HUES64 (cell line): ENCODE results near the gene SLC30A3.

Source experiments
- H3K27ac ChIP-seq: 2 replicates; pipeline ENCODE4 v1.7.0; 2013; ENCODE audit warnings: low read depth, low read length, inconsistent platforms
- H3K27me3 ChIP-seq: 2 replicates; pipeline ENCODE4 v1.6.1; 2013; ENCODE audit warnings: mild to moderate bottlenecking, low read length; ENCODE audit not compliant: insufficient read depth
- H3K36me3 ChIP-seq: 2 replicates; pipeline ENCODE4 v1.6.1; 2013; ENCODE audit warnings: mild to moderate bottlenecking, low read length; ENCODE audit not compliant: insufficient read depth
- H3K4me1 ChIP-seq: 2 replicates; pipeline ENCODE4 v1.6.1; 2013; ENCODE audit warnings: mild to moderate bottlenecking, low read length, moderate library complexity; ENCODE audit not compliant: insufficient read depth
- H3K4me3 ChIP-seq: 2 replicates; pipeline ENCODE4 v1.5.1; 2013; ENCODE audit warnings: mild to moderate bottlenecking, low read length, moderate library complexity
- H3K9ac ChIP-seq: 2 replicates; pipeline ENCODE4 v1.6.1; 2013; ENCODE audit warnings: mild to moderate bottlenecking, low read depth, low read length
- H3K9me3 ChIP-seq: 2 replicates; pipeline ENCODE4 v1.6.1; 2013; ENCODE audit warnings: low read depth, low read length; ENCODE audit not compliant: insufficient read depth
- WGBS: fragments of 150-250, 120-280 bp; methylation state at CpG from one replicate; pipeline ENCODE4 v1.1.7; 2013; ENCODE audit warnings: missing lambda C conversion rate; 5-methylcytosine and 5-hydroxymethylcytosine counted together

SLC30A3 gene

GRCh38 chr2:27211943-27212625 is 50.8 kb downstream of the SLC30A3 start, which contains the start of the genes ATRAID and SLC5A6:
ATRAID (plus strand) TSS chr2:27212041; CDS start chr2:27212369, 328 bp downstream.
SLC5A6 (minus strand) TSS chr2:27212268; CDS start chr2:27207650, 4,618 bp downstream.
- H3K36me3 ChIP-seq, result peaks cover 59% of the 10 kb centered on the region
- peak within 1 kb of the TSS; percentile 99 for H3K9ac ChIP-seq
- H3K9me3 ChIP-seq, result no peaks in the 10 kb centered on the region
- H3K27me3 ChIP-seq, result no peaks in the 10 kb centered on the region
- H3K27ac ChIP-seq, result peak within 1 kb of the TSS; percentile 97
- WGBS, result under 1% methylated on average over 73 of the region's 73 CpGs
- peak within 1 kb of the TSS; percentile 98 for H3K4me3 ChIP-seq
- H3K4me1 ChIP-seq, result peaks cover 12% of the 10 kb centered on the region; the same call in 1 of the 2 replicates

GRCh38 chr2:27211241-27211942 is 51.5 kb downstream of the SLC30A3 start:
- peak overlapping the region; percentile 84 for H3K27ac ChIP-seq
- peak overlapping the region; percentile 98 for H3K4me3 ChIP-seq
- no peaks in the 10 kb centered on the region for H3K27me3 ChIP-seq
- no peaks in the 10 kb centered on the region for H3K9me3 ChIP-seq
- peak overlapping the region; percentile 87 for H3K9ac ChIP-seq
- H3K4me1 ChIP-seq, result peaks cover 7% of the 10 kb centered on the region; the same call in 1 of the 2 replicates
- 1% methylated on average over 48 of the region's 48 CpGs for WGBS
- peaks cover 62% of the 10 kb centered on the region for H3K36me3 ChIP-seq

GRCh38 chr2:27209621-27210401 is 53.0 kb downstream of the SLC30A3 start:
- WGBS, result 91% methylated on average over 6 of the region's 6 CpGs
- no peak overlapping the region; the same call in 1 of the 2 replicates for H3K4me3 ChIP-seq
- H3K27me3 ChIP-seq, result no peaks in the 10 kb centered on the region
- no peaks in the 10 kb centered on the region for H3K9me3 ChIP-seq
- peaks cover 6% of the 10 kb centered on the region; the same call in 1 of the 2 replicates for H3K4me1 ChIP-seq
- peaks cover 62% of the 10 kb centered on the region for H3K36me3 ChIP-seq
- H3K27ac ChIP-seq, result no peak overlapping the region
- no peak overlapping the region for H3K9ac ChIP-seq

GRCh38 chr2:27208486-27209050 is 54.3 kb downstream of the SLC30A3 start:
- Histone ChIP-seq H3K4me1 (peaks cover 6% of the 10 kb centered on the region; the same call in 1 of the 2 replicates), H3K9me3 (no peaks in the 10 kb centered on the region), H3K36me3 (peaks cover 69% of the 10 kb centered on the region), H3K9ac (no peak overlapping the region), H3K27me3 (no peaks in the 10 kb centered on the region), H3K27ac (no peak overlapping the region), H3K4me3 (no peak overlapping the region; the same call in 1 of the 2 replicates)
- WGBS, result 88% methylated on average over 3 of the region's 4 CpGs

- H3K9ac ChIP-seq, result no peak overlapping the region
- WGBS, result 96% methylated on average over 6 of the region's 6 CpGs
- no peaks in the 10 kb centered on the region; the same call in 1 of the 2 replicates for H3K4me1 ChIP-seq
- H3K4me3 ChIP-seq, result no peak overlapping the region
- no peak overlapping the region for H3K27ac ChIP-seq
- no peaks in the 10 kb centered on the region for H3K27me3 ChIP-seq
- H3K9me3 ChIP-seq, result no peaks in the 10 kb centered on the region
- peaks cover 88% of the 10 kb centered on the region for H3K36me3 ChIP-seq
Measured at GRCh38 chr2:27206346-27206745, 56.5 kb downstream of the SLC30A3 start.

- H3K9me3 ChIP-seq, result no peaks in the 10 kb centered on the region
- 95% methylated on average over 8 of the region's 8 CpGs for WGBS
- no peak overlapping the region for H3K9ac ChIP-seq
- peaks cover 95% of the 10 kb centered on the region for H3K36me3 ChIP-seq
- no peaks in the 10 kb centered on the region for H3K27me3 ChIP-seq
- no peaks in the 10 kb centered on the region; the same call in 1 of the 2 replicates for H3K4me1 ChIP-seq
- H3K4me3 ChIP-seq, result no peak overlapping the region
- no peak overlapping the region for H3K27ac ChIP-seq
Measured at GRCh38 chr2:27205206-27205605, 57.6 kb downstream of the SLC30A3 start.

GRCh38 chr2:27204566-27204965 is 58.3 kb downstream of the SLC30A3 start:
- Histone ChIP-seq H3K9ac (no peak overlapping the region), H3K4me3 (no peak overlapping the region), H3K27me3 (no peaks in the 10 kb centered on the region), H3K27ac (no peak overlapping the region), H3K36me3 (peaks cover 96% of the 10 kb centered on the region), H3K4me1 (no peaks in the 10 kb centered on the region; the same call in 1 of the 2 replicates), H3K9me3 (no peaks in the 10 kb centered on the region)
- 98% methylated on average over 8 of the region's 8 CpGs for WGBS

- H3K36me3 ChIP-seq, result peaks cover 93% of the 10 kb centered on the region
- no peaks in the 10 kb centered on the region for H3K9me3 ChIP-seq
- no peaks in the 10 kb centered on the region for H3K4me1 ChIP-seq
- H3K27me3 ChIP-seq, result no peaks in the 10 kb centered on the region
- no peak overlapping the region for H3K27ac ChIP-seq
- WGBS, result 95% methylated on average over 9 of the region's 9 CpGs
- H3K9ac ChIP-seq, result no peak overlapping the region
- H3K4me3 ChIP-seq, result no peak overlapping the region
Measured at GRCh38 chr2:27203741-27204140, 59.1 kb downstream of the SLC30A3 start.
